ENCODE data around the gene CREB5.

CREB5 gene

DNA sequence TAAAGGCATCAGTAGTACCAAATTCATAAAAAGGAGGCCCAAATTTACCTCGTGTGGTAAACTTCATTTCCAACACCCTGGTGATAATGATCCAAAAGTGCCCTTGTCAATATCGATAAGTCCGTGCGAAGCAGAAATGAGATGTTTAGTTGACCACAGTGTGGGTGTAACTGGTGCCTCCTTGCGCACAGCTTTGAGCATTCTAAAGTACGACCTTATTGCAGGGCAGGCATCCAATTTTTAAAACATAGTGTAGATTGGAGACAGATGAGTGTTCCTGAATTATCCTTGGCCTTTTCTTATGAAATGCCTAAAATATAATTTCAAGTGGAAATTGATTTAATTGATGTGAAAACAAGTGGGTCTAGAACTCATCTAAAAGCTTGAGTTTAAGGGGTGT is 297.4 kb downstream of the CREB5 start:
- DNase-seq (ENCODE audit: low spot score) = no peak

DNA sequence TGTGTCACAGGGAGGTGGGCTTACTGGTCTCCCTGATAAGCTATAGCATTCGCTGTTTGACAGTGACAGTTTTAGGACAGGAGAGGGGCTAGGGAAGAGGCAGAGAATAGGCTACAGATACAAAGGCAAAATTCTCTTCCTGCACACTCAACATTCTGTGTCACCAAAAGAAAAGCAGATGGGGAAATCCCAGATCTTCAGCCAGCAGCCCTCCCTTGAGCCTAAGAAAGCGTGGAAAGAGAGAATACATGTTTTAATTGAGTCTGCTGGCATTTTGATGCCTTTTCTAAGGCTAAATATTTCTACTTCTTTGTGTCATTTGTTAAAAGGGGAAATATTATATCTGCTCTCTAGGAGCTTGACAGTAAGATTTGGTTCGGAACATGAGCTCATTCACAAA is 298.8 kb downstream of the CREB5 start:
- DNase-seq (ENCODE audit: low spot score) = no peak

DNA sequence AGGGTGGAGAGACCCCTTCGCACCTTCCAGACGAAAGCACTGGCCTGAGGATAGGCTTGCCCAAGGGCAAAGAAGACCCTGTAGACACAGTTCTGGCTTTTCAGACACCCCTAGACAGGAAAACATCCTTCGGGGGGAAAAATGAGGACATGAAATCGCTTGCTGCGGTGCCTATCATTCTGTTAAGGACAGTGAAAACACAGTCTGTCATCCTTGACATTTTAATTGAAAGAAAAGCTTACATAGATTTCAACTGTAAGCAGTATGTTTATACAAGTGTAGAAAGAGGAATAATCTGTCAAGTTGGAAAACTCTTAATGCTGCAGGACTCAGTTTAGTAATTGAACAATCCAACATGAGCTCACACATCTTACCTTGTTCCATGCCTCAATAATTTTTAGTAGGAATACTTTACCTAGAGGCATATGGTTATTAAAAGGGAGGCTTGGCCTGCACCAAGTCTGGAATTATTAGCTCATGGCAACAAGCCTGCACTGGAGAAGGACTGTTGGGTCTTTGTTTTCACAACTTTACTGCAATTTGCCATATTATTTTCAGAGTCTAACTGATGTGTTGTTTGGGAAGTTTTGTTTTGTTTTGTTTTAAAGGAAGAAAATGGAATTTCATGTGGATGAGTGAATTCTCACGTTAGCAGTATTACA is 302.3 kb downstream of the CREB5 start:
- no peak for DNase-seq (ENCODE audit: low spot score)

DNA sequence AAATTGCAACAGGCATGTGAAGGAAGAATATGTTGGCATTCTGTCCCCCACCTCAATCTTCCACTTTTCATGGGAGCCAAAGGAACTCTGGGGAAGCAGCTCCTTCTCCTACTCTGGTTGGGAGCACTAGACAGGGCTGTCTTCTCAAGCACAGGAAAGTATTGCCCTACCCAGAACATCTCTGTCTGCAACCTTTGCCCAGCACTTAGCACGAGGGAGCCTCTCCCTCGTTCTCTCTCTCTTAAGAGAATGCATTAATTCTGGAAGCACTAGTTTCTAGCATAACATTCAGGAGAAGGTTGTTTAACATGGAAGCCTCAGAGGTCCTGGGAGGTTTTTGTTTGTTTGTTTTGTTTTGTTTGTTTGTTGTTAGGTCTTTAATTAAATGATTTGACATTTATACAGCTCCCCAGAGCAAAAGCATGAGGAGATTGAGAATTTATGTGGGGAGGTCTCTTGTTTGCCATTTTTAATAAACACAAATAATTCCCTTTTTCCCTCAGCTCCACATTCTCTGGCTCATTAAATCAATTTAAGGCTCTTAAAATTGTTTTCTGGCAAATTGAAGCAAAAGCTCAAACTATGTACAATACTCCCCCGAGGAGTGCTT is 305.2 kb downstream of the CREB5 start:
- no peak for DNase-seq (ENCODE audit: low spot score)

DNA sequence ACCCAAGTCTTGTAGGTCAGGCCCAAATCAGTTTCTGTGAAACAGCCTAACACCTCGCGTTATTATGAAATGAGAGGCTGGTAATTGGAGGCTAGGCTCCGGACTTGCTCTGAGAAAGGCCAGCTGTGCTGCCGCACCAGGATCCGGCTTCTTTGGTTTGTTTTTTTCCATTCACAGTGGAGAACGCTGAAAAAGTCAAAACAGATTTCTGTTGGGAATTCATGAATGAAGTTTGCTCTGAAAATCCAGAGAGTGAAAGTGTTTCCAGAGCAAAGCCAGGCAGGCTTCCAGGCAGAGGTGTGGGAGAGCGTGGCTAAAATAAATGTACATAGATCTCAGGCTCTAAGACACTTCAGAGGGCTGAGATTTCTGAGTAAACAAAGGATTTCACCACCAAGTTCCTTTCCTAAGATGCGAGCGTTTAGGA is 305.8 kb downstream of the CREB5 start:
- DNase-seq (ENCODE audit: low spot score) = no peak

DNA sequence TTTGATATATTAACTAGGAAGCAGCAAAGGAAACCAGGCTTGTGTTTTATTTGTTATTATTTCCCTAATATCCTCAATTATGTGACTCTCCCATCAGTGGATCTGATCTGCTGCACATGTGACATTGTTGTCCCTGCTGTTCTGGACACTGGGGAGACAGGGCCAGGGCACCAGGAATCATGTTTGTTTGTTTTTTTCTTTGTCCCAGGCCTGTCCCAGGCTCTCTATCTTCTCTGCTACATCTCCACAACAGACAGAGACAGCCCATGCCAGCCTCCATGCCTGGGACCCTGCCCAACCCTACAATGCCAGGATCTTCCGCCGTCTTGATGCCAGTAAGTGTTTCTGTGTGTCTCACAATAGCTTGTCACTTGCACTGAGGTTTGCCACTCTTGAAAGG is 306.2 kb downstream of the CREB5 start:
- DNase-seq (ENCODE audit: low spot score) = no peak

DNA sequence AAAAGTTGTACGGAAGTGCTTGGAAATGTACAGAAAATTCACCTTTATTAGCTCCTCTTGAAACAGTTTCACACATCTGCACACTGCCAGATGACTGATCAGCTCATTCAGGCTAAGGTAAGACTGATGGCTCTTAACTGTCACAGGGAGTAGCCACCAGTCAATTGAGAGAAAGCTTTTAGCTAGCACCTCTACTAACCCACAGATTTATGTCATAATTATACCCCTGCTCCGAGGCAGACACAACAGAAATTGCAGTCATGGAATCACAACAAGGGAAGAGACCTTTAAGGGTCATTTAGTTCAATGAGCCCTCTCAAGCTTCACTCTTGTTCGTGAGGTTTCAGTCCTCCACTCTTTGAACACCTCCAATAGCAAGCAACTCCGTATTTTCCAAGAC is 310.4 kb downstream of the CREB5 start:
- no peak for DNase-seq (ENCODE audit: low spot score)

DNA sequence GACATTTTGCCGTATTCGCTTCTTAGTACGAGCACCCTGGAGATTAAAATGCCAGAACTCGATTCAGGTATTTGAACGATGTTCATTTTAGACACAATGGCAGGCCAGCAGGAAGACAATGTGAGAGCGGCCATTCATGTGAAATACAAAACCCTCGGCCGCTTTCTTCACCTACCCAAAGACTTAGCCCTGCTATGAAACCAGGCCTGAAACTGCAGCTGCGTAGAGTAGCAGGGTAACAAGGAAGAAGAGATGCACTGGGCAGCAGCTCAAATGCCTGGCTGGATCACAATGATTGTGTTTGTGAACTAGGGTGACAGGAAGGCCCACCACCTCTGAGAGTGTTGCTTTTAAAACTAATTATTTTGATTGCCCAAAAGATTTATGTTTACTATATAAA is 311.0 kb downstream of the CREB5 start:
- DNase-seq (ENCODE audit: low spot score) = no peak

DNA sequence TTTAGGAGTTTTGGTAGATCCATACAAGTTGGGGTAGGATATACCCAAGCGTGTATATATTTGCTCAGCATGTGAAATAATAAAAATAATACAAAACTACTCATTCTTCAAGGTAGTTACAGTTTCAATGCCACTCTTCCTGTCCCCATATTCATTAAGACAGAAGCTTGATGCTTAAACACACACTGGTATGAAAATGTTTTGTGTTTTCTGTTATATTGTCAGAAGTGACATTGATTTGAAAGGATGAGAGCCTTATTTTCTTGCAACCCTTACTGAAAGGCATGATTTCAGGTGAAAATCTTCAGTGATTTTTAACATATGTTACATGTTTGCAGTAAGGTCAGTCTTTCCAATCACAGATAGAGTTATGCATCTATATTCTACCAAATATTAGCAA is 312.2 kb downstream of the CREB5 start:
- DNase-seq (ENCODE audit: low spot score) = no peak

DNA sequence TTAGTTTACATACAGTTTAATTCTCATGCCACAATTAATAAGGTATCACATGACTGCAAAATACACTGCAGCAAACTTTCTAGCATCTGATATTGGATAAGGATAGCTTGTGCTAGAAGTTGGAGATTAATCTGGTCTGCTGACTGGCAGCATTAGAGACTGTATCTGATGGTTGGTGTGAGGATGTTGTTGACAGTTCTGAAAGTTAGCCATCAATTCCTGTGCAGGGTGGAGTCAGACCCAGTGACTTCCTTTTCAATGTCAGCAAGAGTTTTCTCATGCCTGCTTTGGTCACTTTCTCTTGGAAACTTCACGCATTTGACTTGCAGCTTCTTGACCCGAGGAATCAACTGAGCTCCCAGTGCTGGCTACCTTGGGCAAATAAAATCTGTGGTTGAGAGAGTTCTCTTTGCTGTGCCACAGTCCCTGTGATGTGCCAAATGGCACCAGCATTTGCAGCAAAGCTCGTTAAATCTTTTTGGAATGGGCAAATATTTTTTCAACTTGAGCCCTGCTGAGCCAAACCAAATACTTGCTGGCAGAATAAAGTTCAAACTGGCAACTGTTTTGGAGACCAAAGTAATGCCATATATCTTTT is 312.8 kb downstream of the CREB5 start:
- no peak for DNase-seq (ENCODE audit: low spot score)

DNA sequence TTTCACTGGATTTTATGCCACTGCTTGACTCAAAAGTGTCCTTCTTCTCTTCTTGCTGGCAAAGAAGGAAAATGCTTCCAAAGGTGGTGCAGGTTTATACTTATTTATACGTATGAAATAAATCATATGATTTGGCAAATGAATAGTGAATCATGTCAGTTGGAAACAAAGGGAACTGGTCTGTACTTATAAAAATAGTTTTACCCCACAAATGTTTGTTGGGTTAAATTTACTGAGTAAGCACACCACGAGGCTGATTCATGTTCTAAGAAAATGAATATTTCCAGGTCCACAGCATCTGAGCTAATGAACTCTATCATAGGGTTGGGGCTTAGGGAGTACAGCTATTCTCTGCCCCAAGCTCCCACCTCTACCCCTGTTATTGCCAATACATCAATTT is 313.6 kb downstream of the CREB5 start:
- DNase-seq (ENCODE audit: low spot score) = no peak

DNA sequence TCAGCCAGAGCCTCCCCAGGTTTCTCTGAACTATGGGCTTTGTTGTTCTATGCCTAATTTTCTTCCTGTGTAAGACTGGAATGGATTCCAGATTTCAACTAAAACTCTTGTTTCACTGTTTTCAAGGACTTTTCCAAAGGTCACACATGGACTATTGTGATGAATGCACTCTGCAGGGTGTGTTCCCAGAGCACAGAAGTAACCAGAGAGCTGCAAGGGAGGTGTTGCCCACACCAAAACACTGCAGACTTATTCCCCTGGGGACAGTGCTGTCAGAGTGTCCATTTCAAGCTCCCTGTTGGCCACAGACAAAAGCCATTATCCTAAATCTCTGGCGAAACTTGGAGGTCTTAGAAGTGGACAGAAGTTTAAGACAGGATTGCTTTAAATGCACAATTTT is 314.2 kb downstream of the CREB5 start:
- DNase-seq (ENCODE audit: low spot score) = no peak

DNA sequence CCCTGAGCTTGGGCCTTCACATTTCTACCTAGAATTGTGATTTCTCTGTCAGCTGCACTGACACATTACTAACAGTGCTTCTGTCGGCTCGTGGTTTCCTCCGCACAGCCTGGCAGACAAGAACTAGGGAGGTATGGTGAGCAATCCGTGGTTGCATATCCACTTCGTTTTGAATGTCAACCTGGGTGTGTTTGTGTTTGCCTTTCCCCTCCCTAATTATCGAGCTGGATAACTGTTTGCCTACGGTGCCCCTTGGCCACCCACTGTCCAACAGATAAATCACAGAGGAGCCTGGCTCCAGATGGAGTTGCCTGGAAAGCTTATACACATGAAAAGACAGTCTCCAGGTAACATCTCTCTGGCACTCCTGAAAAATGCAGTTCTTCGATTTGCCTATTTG is 317.0 kb downstream of the CREB5 start:
- no peak for DNase-seq (ENCODE audit: low spot score)

DNA sequence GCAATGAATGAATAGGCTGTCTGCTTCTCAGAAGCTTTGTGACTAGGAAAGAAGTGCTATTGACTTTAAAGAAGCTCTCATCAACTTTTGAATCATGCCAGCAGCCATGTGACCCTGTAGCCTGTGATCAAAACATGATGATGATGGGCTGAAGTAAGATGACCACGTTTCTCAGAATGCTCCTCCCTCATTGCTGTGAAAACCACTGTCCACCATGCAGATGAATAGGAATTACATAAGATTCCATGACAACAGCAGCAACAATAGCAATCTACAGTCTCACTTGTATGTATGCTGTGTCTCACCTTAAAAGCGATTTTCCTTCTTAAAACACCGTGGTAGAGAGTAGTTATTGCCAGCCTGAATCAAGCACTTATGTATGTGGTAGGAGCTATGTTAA is 317.4 kb downstream of the CREB5 start:
- DNase-seq (ENCODE audit: low spot score) = no peak

DNA sequence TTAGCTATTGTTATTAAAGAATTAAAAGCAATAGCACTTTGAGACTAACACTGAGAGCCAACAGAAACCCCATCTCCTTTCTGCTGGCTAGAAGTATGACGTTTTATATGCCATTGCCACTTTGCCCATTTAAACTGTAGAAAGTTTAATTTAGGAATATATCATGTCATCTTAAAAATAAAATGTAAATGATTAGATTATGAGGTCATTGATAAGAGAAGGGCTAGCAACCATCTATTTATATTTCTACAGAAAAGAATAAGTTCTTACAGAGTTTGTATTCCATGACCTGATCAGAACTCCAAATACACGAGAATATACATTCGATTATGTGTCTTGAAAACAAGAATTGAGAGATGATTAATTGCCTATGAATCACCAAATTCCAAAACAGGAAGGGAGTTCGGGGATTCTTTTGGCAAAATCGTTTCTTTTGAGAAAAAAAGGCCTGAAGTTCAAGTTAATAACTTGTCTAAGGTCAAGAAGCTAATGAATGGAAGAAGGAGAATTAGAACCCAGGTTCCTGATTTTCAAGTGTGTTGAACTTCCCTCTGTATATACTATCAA is 318.9 kb downstream of the CREB5 start:
- no peak for DNase-seq (ENCODE audit: low spot score)

DNA sequence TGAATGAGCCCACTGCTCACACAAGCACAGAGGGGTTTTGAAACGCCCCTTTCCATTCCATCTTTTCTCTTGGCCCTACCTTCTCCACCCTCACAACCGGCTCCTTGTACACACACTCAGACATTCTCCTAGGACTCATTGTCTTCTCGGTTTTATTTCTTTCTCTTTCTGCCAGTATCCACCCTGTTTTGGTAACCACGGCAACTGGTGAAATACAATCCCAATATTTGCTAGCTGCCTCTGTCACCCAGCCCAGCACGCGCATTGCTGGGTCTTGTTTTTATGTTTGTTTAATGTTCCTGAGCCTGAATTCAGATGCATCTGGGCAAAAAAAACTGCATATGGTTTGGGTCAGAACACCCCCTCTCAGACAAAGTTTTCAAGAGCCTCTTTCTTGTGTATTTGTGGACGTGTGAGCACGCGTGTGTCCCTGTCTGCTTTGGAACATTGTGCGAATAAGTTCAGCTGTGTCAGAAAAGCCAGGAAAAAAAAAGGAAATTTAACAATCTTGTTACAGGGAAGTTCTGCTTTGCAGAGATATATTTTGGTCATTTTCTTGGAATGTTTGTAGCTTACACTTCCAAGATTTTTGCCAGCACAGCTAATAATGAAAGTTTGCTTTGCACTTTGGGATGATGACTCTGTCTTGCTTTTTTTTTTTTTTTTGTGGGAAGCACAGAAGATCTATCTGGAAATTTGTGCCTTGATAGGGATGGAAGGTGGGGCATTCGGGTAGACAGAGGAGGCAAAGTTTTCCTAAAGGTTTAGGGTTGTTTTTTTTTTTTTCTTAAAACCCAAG is 320.0 kb downstream of the CREB5 start:
- DNase-seq (ENCODE audit: low spot score) = peak; percentile 80

DNA sequence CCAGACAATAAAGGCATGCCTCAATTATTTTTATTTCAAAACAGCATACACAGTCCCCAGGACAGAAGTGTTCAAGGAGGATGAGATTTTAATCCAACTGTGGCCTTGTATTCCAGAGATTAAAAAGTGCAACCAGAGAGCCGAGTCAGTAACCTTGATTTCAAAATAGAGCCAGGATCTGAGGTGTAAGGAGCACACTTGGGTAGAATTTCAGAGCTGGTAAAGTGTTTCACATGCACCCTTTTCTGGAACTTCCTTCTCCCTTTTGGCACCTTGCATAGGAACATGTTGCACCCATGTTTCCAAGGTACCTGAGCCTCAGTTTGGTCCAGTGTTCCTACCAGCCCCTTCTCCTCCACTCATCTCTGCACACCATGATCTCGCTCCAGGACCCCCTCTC is 320.7 kb downstream of the CREB5 start:
- no peak for DNase-seq (ENCODE audit: low spot score)

DNA sequence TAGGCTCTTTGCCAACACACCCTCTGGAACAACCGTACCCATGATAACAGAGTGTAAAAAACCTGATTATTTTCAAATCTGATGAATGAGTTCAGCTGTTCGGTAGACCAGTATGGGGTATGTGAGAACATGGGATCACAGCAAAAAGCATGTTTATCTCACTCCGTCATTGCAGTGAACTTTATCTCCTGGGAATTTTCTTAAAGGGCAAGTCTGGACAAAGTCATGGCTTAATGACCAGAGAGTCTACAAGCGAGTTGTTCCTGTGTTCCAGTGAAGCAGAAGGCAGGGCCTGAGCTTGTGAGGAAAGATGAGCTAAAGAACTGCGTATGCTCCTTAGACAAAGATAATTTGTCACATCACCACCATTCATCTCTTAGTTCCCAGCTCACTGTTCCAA is 326.1 kb downstream of the CREB5 start:
- no peak for DNase-seq (ENCODE audit: low spot score)

DNA sequence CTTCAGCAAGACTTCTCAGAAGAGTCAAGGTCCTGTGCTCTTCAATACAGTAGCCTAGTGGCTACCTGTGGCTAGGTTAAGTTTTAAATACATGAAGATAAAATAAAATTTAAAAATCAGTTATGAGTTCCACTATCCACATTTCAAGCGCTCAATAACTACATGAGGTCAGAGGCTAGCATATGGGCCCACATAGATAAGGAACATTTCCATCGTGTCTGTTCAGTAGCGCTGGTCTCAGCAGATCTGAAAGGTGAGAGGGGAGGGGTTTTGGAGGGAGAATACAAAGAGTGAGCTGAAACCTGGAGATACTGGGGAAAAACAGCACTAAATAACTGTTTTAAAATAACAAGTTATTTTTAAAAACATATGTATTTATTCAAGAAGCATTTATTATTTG is 326.8 kb downstream of the CREB5 start:
- no peak for DNase-seq (ENCODE audit: low spot score)

DNA sequence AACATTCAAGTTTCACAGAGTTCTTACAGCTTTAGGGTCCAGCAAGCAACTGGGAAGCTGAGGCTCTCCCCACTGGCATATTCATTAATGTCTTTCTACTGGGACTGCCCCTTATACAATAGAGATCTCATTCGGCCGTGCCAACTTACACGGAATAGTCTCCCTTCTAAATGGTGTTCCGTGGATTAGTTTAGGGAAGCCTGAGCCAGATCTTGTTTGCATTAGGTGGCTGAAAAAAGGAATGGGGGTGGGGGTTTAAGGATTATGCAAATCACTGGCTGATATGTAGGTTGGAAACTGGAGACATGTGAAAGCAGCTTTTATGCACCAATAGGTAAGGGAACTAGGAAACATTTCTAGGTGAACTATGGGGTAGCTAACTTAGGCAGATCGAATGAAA is 327.5 kb downstream of the CREB5 start:
- DNase-seq (ENCODE audit: low spot score) = no peak

DNA sequence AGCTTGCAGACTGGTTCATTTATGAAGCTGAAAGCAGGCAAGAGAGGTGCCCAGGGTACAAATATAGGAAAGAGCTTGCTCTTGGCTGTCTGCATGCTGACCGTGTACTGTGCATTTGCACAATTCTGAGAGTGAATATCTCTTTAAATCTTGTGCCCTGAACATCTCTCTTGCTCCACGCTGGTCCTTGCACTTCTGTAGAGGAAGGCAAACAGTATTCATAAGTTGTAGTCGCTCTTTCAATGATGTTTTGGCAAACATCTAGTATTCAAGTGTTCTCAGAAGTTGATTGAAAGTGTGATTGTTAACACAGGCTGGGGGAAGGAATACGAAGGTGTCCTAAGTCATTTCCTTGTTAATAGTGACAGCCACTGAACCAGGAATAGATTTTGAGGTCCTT is 332.6 kb downstream of the CREB5 start:
- no peak for DNase-seq (ENCODE audit: low spot score)

DNA sequence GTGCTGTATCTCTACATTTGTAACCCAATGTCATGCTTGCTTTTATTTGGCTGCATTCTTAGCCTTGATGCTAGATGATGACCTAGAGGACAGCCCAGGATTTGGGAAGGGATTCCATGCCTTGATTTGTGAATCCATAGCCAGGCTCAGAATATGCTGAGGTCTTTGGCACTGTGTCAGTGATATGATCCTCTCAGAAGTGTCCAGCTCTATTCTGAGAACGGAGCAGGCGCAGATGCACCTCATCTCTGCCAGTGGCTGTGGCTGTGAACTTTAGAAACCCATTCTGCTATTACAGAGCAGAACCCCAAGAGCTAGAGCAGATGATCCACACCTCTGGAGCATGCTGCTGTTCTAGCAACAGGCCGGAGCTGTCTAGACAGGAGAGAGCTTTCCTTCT is 333.0 kb downstream of the CREB5 start:
- DNase-seq (ENCODE audit: low spot score) = no peak

DNA sequence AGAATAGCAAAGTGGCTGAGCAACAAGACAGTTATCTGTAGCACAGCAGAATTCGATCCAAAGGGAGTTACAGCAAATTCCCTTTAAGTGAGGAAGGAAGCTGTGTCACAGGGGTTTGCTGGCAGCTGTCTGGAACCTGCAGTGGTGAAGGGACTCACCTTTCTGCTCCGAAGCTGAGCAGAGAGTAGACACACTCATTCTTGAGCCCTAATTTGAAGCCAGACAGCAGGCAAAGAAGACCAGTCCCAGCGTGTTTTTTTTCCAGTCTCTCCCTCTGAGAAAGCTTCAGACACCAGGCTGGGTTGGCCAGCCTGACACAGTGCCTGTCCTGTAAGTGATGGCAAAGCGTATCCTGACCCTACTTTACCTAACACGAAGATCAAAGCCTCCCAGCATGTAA is 335.1 kb downstream of the CREB5 start:
- DNase-seq (ENCODE audit: low spot score) = no peak

All from AG20443 (cell line).